NCI-H146 treated with DMSO at 0.1 percent for 48 hours (cell line): ENCODE data around the gene PTGES3L.
"Not testable (repeated sequence)": the region's sequence is repeated elsewhere in the genome, so short reads cannot be mapped to it uniquely, and the experiment has no call there.

Source experiments
- DNase-seq: peaks from one replicate; lab custom pipeline; 2025; ENCODE audit not compliant: unreplicated experiment; lab: John Stamatoyannopoulos, UW

Gene PTGES3L

DNA sequence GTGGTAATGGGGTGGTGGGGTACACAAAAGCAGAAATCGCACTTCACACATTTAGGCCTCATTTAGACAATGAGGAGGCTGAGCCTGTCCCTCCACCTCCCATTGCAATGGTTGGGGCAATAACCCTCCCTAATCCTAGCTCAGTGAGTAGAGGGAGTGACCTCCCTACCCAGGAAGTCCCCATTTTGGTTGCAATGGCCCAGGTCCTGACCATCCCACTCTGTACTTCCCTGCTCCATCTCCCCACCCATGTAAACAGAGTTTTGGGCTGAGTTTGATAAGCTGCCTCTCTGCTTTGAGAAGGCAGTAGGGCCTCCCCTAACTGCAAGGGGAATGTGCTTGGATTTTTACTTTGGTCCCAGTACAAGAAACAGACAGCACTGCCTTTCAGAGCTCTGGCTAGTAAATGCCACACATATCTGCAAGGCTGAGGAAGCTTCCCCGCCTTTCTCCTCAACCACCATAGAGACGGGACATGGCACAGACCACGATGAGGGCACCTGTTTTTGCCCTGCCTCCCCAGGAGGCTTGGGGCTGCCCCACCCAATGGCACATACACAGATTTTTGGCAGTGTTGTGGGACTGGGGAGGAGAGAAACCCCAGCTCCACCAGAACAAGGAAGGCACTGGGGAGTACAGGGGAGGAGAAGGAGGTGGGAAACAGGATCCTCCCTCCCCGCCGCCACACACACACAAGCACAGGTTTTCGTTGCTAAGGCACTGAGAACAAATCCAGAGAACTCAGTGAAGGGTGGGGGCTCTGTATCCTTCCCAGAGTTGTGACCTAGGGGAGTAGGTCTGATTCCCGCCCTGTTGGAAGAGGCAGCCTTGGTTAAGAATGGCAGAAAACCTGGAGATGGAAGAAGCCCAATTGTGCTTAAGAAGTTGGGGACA is 35.0 kb upstream of the PTGES3L start:
- no peak for DNase-seq

DNA sequence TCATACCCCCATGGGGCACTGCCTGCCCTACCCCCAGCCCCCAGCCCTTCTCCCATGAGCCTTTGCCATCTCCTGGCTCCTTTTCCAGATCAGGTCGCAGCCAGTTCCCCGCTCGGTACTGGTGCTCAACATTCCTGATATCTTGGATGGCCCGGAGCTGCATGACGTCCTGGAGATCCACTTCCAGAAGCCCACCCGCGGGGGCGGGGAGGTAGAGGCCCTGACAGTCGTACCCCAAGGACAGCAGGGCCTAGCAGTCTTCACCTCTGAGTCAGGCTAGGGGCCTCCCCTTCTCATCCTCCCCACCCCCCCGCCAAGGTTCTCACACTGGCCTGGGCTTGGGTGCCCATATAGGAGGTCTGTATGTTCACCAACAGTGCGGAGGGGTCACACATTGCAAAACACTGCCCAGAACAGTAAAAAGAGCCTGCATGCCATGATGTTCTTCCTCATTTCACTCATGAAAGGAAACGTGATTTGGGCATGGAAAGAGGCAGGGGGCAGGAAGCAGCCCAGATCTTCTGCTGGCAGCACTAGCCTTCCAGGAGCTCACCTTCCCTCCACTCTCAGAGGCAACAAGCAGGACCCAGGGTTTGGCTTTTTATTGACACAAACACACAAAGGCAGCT is 34.3 kb upstream of the PTGES3L start:
- no peak for DNase-seq

DNA sequence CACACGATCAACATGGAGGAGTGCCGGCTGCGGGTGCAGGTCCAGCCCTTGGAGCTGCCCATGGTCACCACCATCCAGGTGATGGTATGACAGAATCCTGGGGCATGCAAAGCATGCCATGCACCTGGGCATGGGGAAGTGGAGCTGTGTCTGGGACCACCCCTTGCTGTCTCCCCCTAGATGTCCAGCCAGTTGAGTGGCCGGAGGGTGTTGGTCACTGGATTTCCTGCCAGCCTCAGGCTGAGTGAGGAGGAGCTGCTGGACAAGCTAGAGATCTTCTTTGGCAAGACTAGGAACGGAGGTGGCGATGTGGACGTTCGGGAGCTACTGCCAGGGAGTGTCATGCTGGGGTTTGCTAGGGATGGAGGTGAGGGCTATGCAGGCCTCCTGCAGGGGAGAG is 33.4 kb upstream of the PTGES3L start:
- DNase-seq, result no peak

DNA sequence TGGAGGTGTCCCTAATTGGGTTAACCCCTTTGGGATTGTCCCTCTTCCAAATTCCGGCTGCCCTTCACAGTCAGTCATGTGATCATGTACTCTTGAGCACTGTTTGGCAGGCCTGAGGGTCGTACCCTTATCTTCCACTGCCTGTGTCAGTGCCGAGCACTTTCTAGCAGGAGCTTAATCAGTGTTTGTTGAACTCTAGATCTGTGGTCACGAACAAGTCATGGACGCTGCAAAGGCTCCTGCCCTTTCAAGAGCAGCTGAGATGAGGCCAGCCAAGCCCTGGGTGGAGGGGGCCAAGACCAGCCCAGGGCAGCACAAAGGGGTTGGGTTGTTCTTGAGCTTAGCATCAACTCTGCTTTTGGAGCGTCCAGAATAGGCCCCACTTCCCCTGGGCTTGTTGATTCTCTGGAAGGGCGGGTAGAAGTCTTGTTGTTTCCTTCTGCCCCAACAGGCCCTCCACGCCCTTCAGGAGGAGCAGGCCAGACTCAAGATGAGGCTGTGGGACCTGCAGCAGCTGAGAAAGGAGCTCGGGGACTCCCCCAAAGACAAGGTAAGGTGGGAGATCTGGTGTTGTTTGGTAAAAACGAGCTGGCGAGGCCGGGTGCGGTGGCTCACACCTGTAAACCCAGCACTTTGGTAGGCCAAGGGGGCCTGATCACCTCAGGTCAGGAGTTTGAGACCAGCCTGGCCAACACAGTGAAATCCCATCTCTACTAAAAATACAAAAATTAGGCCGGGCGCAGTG is 32.0 kb upstream of the PTGES3L start:
- no peak for DNase-seq

GRCh38 chr17:43010667-43011308 is 30.9 kb upstream of the PTGES3L start:
- no peak for DNase-seq

- DNase-seq, result peak; percentile 33
These were observed 27.0 kb upstream of the PTGES3L start, which contains the start of gene IFI35 for GRCh38 chr17:43006639-43007551. Gene IFI35 (plus strand): TSS chr17:43006784. CDS start chr17:43006948, 164 bp downstream.

DNA sequence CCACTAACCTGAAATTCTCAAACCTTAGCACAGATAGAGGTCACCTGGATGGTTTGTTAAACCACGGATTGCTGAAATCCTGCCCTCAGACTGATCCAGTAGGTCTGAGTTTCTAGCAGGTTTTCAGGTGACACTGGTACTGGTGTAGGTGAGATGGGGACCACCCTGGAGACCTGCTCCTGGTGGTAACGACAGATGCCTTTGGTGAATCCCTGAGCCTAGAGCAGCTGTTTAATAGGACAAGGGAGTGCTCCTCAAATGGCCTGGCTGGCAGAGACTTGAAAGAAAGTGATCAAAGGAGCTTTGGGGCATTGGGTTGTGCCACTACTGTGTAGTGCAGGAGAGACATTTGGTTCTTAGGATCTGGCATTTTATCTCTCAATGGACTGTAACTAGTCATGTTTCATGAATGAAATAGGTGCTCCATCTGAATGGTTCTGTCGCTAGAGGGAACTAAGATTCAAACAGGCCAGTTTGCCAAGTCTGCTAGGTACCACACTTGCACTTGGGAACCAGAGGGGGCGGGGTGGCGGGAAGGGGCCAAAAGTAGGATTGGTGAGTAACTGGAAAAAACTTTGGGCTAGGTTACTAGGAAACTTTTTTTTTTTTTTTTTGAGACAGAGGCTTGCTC is 23.8 kb upstream of the PTGES3L start:
- no peak for DNase-seq

GRCh38 chr17:43000894-43001293 is 21.0 kb upstream of the PTGES3L start:
- not testable (repeated sequence) for DNase-seq

DNA sequence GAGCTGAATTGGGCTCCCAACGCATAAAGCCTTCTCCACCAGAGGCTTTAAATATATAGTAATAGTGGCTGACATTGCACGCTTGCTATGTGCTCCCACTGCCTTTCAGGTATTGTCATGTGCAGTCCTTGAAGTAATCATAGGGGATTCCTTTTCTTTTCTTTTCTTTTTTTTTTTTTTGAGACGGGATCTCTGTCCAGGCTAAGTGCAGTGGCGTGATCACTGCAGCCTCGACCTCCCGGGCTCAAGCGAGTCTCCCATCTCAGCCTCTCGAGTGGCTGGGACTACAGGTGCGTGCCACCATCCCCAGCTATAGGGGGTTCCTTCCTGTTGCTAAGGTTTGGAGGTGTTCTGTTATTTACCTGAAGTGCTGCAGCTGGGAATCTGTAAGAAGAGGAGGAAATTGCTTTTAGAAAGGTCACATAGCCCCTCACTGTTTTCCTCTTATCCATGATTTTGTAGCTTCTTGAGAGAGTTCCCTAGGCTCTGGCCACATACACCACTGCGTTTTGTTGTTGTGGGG is 19.2 kb upstream of the PTGES3L start:
- no peak for DNase-seq

- DNase-seq, result peak; percentile 98
These were observed 18.4 kb upstream of the PTGES3L start, which contains the start of gene RPL27 for GRCh38 chr17:42997984-42998938. Gene RPL27 (plus strand): TSS chr17:42998419. CDS start chr17:42998751, 332 bp downstream.

DNA sequence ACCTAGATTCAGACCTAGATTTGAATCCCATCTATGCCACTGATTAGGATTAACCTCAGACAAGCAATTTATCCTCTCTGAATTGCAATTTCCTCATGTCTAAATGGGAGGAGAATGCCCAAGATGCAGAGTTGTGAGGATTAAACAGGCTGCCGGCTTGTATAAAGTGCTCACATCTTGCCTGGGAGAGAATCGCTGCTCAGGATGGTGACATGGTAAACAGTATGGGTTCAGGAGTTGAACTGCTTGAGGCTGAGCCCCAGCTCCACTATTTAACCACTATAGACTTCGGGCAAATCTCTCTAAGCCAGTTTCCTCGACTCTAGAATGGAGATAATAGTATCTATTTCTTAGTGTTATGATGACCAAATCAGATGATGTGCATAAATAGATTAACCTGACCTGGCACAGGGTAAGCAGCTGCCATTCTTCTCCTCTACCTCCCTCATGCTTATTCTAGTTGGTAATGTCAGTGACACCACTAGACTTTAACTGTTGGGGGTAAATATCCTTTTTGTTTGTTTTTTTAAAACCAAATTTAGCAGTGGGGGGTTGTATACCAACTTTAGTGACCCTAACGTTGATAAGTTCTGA is 17.6 kb upstream of the PTGES3L start:
- no peak for DNase-seq

GRCh38 chr17:42993913-42994312 is 14.0 kb upstream of the PTGES3L start:
- not testable (repeated sequence) for DNase-seq

- DNase-seq, result no peak
These were observed 13.0 kb upstream of the PTGES3L start for GRCh38 chr17:42992872-42993271.

DNA sequence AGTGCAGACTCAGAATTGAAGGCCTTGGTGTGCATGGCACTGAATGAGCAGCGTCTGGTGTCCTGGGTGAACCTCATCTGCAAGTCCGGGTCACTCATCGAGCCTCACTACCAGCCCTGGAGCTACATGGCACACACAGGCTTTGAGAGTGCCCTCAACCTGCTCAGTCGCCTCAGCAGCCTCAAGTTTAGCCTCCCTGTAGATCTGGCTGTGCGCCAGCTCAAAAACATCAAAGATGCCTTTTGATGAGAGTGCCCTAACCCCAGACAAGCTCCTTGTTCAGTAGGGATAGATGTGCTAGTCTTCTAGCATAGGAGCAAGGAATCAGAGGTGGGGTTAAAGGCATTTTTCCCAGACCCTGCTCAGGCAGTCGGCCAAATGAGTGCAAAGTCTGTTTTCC is 11.6 kb upstream of the PTGES3L start:
- no peak for DNase-seq

DNA sequence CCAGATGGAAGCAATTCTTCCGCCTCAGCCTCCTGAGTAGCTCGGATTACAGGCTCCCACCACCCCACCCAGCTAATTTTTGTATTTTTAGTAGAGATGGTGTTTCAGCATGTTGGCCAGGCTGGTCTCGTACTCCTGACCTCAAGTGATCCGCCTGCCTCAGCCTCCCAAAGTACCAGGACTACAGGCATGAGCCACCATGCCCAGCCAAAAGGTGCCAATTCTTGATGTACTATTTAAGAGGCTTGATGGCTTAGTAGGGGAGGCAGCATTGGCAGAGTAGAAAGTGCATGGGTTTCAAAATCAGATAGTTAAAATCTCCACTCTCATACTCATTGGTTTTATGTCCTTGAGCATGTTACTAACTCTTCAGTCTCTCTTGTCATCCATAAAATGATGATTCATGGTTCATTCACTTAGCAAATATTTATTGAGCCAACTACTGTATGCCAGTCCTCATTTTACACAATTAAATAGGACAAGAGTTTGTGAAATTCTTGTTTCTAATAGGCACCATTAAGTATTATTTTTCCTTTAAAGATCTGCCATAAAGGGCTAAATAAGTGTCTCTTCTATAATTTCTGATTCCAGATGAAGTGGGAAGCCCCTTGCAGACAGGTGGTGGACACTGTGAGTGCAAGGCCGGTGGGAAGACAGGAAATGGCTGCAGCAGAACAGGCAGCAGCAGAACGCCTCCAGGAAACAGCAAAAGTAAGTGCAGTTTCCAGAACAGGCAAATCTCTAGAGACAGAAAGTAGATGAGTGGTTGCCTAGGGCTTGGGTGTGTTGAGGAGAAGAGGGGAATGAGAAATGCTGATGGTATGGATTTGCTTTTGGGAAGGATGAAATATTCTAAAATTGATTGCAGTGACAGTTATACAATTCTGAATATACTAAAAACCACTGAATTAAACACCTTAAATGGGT is 10.1 kb upstream of the PTGES3L start:
- DNase-seq, result no peak

GRCh38 chr17:42989141-42989540 is 9.3 kb upstream of the PTGES3L start:
- DNase-seq, result no peak

- DNase-seq, result no peak
These were observed 5.3 kb upstream of the PTGES3L start for GRCh38 chr17:42985225-42985624.
